ENCODE measurements around the gene PACS2.
A peak's percentile ranks its signal among the peaks of the same experiment; 100 is the strongest.

Gene PACS2

GRCh38 chr14:105389534-105389933, 75.0 kb downstream of the PACS2 start:
- no peak for DNase-seq

- no peak for DNase-seq
These were observed 75.7 kb downstream of the PACS2 start for GRCh38 chr14:105389976-105390848.

DNA sequence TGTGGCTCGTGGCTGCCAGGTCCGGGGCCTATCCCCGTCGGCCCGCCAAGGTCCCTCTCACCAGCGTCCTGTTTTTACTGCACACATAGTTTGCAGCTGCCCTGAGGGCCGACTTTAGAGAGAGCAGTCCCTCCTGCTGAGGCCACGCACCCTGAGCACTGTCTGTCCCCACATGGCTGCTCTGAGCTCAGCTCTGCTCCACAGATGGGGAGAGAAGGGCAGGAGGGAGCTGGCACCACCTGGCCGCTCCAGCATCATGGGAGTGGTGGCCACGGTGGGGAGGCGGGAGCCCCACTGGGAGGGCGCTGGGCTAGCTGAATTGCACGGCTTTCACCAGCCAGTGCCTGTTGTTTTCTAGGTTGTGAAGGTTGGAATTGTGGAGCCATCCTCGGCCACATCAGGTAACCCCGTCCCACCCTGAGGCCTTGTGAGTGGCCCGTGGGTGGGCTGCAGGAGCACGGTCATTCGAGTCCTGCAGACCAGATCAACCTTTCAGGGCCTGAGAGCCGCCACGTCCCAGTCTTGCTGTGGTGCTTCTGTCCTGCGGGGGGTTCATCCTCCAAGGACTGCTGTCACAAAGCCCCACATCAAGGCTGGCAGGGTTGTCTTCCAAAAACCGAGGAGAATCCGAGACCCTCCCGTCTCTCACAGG, 76.4 kb downstream of the PACS2 start:
- no peak for DNase-seq

- no peak for DNase-seq
These were observed 77.0 kb downstream of the PACS2 start for GRCh38 chr14:105391541-105391940.

DNA sequence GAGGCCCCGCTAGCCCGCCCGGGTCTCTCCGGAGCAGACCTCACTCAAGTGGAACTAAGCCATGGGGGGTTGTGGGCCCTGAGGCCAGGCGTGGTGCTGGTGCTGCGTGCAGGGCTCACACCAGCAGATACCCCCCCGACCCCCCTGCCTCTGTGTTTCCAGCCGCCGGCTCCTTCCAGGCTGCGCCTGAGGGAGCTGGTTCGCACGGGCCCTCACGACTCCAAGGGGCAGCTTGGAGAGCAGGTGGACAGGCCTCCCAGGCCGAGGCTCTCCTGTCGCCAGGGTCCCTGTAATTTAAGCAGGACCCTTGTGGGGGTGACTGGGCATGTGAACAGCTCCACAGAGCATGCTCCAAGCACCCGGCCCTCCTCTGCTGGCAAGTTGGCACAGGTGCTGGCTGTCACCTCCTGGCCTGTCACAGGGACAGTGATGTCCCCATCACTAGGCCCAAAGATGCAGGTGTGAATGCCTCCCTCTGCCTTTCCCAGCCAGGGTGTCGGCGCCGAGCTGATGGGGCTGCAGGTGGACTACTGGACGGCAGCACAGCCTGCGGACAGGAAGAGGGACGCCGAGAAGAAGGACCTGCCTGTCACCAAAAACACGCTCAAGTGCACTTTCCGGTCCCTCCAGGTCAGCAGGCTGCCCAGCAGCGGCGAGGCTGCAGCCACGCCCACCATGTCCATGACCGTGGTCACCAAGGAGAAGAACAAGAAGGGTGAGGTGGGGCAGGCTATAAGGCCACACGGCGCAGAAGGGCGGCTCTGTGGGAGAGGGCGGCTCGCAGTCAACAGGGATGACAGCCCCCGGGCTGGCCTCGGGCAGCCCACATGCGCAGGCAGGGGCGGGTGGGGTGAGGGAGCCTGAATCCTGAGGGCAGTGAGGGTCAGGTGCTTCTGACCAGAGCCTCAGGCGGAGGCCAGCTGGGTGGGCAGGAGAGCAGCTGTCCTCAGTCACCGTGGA, 77.9 kb downstream of the PACS2 start:
- no peak for DNase-seq

- no peak for DNase-seq
These were observed 78.6 kb downstream of the PACS2 start for GRCh38 chr14:105393151-105393550.

GRCh38 chr14:105394714-105395537, 80.4 kb downstream of the PACS2 start:
- no peak for DNase-seq

DNA sequence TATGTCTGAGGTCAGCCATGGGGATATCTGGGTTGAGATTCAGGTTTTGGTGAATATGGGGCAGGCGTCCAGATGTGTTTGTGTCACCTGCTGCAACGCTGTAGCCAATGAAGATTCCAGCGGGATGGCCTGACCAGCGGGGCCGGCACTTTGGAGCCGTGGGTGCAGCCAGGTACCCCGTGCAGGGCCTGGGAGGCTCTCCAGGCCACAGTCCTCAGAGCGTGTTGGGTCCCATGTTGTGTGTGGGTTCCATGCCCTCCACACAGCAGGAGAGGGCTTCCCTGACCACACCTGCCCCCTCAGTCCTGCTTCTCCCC, 80.9 kb downstream of the PACS2 start:
- no peak for DNase-seq

DNA sequence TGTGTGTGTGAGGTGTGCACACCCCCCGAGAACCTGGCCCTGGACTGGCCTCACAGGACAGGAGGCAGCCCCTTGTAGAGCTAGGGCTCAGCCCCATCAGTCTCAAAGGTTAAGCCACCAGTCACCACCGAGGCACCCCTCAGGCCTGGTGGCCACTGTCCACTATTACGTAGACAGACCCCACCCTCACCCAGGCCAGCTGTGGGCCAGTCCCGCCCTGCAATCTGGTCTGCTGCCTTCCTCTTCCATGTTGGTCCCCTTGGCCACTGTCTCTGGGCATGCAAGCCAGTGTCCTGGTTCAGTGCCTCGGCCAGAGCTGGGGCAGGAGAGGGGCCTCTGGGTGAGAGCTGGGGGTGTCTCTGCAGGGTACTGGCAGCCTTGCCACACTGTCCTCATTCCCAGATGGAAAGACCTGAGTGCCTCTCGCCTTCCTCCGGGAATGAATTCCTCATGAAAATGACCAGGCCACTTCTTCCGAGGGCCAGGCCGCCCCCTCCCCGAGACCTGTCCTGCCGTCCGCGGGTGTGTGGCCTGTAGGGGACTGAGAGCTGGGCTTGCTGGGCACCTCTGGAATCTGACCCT, 82.9 kb downstream of the PACS2 start:
- no peak for DNase-seq

DNA sequence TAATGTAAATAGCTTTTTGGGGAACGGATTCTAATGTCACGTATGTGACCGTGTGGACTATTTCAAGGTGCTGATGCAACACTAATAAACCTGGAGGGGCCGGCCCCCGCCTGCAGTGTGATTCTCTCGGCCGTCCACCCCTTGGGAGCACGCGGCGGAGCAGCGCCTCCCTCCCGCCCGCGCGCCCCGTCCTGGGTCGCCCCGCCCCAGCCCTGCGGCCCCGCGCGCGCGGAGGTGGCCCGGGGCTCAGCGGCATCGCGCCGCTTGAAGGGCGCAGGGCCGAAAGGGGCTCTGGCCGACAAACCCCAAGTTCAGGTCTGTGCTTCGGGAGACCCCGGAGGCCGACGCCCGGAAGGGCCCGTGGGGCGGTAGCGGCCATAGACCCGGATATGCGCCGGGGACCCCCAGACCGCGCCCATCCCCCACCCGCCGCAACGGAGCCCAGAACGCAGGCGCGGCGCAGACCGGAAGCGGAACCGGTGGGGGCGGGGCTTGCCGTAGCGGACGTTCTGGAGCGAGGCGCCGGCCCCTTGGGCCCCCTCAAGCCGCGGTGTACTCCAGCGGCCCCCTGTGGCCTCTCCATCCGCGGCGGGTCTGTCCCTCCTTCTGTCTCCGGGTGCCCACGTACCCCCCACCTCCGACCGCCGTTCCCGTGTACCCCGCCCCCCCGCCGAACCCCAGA, 83.6 kb downstream of the PACS2 start, which contains the start of gene TEX22:
TSS of gene TEX22 (plus strand) at position 495 of the 682 bp plus-strand sequence. CDS start 803 bp downstream, outside the sequence.
- peak; percentile 91 to 93 for DNase-seq

DNA sequence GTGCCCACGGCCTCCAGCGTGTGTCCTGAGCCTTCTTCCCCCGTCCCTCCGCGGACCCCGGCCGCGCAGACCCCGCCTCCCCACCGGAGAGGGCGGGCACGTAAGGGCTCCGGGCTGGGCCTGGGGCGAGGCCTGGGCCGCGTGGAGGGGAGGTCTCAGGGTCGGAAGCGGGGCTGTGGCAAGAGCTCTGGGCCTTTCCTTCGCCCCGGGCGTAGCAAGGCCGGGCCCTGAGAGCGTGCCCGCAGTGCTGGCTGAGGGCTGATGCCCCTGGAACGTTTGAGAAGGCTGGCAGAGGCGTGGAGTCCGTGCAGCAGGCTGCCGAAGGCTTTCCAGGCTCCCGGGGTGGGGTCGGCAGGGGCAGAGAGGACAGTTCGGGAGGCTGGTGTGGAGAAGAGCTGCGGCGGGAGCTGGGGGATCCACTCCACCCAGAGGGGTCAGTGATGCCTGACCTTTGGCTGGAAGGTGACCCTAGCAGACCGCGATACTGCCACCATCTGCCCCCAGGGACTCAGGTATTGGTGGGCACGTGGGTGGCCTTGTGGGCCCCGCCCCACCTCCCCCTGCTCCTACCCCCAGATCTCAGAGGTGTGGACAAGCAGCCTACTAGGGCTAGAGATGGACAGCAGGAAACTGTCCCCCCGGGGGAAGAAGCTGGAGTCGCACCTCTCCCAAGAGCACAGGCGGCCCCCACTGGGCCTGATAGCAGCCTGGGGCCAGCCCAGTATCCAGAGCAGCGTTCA, 84.3 kb downstream of the PACS2 start:
- peak in 1 of 2 donors; percentile 46 for DNase-seq

GRCh38 chr14:105399466-105399775, 84.9 kb downstream of the PACS2 start:
- no peak for DNase-seq

GRCh38 chr14:105400016-105400415, 85.5 kb downstream of the PACS2 start:
- no peak for DNase-seq

GRCh38 chr14:105401699-105402098, 87.2 kb downstream of the PACS2 start:
- no peak for DNase-seq

GRCh38 chr14:105408592-105408991, 94.0 kb downstream of the PACS2 start:
- no peak for DNase-seq

DNA sequence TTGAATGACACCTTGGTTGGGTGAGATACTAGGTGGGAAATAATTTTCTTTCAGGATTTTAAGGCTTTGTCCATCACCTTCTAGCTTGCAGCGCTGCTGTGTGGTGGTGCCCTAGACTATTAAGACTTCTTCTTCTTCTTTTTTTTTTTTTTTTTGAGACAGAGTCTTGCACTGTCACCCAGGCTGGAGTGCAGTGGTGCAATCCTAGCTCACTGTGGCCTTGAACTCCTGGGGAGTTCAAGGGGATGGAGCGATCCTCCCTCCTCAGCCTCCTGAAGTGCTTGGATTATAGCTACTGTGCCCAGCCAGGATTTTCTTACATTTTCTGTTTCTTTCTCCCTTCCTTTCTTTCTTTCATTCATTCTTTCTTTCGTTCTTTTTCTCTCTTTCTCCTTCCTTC, 94.8 kb downstream of the PACS2 start:
- no peak for DNase-seq

DNA sequence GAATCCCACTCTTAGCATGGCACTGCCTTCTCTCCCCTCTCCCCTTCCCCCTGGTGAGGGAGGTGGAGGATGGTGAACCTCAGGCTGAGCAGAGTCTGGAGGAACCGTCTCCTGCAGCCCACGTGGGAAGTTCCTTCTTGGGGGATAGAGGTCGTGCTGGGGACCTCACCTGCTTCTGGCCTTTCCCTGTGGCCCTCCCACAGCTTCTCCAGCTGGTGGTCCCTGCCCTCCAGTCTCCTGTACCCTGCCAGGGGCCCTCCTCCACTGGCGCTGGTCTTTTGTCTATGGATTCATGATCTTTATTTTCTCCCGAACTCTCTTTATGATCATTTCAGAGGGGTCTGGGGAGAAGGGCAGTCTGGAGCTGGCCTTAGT, 96.1 kb downstream of the PACS2 start:
- DNase-seq, result no peak

DNA sequence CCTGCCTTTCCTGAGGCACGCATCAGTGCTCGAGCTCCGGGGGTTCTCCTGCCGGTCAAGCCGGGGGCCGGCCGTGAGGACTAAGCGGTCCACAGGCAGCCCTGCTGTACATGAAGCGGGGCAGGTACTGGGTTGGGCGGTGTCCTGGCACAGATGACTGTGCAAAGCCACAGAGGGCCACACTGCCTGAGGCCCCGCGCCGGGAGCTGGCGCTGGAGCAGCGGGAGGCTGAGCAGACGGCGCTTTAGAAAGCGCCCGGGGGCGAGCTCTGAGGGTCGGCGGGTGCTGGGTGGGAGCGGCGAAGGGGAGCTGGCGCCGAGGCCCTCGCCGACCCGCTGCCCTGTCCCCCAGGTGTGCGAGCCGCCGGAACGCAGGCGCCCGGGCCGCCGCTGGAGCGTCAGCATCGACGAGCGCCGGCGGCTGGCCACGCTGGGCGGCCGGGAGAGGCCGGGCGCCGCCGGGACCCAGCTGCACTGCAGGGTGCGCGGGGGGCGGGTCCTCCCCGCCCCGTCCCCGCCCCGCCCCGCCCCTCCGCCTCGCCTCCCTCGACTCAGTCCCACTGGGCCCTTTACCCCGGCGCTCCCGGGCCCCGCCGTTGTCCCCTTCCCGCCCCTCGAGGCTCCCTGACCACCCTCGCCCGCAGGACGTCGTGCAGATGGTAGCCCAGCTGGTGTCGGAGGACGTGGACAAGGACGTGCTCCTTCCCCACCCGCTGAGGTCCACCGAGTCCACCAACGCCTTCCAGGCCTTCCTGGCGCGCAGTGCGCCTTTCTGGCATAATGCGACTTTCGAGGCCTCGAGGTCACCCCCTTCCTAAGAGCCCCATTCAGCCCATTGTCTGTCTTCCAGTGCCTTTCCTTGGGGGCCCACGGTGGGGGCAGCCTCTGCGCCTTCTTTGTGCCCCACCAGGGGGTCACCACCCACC, 96.7 kb downstream of the PACS2 start:
- peak in 1 of 2 donors; percentile 21 for DNase-seq

DNA sequence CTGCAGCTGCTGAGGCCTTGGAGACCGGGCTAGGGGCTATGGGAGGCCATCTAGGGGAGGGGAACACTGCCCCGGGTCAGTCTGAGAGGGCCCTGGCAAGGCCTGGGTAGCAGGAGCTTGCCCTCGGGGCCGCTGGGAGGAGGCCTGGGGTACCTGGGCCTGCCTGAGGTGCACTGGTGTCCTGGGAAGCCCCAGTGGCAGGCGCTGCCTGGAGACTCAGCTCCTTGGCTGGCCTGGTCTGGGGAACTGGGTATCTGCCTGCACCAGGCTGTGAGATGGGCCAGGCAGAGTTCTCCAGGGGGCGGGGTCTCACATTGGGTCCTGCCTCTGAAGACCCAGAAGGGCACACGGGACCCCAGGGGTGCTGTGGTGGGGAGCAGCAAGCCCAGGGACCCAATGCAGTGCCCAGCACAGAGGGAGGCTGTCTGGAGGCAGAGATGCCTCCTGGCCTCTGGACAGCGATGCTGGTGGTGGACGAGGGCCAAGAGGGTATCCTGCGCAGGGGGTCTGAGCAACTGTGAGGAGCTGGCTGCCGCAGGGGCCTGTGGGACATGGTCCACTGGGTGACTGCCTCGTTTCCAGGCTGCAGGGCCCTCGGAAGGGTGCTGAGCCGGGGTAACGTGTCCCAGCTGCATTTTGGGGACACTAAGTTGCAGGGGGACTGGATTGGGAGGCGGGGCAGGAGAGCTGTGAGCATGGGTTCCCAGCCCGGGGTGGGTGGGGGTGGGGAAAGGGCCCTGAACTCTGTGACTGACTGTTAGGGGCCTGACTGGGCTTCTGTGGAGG, 97.6 kb downstream of the PACS2 start:
- no peak for DNase-seq
